Activated CD4-positive, alpha-beta T cell treated with anti-CD3 and anti-CD28 coated beads, Interleukin-2, amount 10 ng/mL, durations not matched to agents 7 days and 5 days (primary cell): ENCODE results near the gene NKAIN2. TPM values are rescaled to one million over a fixed set of nuclear protein-coding genes. Genes with fewer than 3 reads are reported as not detected.
"Not testable (repeated sequence)": the region's sequence is repeated elsewhere in the genome, so short reads cannot be mapped to it uniquely, and the experiment has no call there.

ENCODE experiments used
- CTCF ChIA-PET: fragments of 350-600 bp; sonication (Branson Sonifier 250); formaldehyde crosslinking; loops from one replicate; lab custom pipeline; 2021; ENCODE audit warnings: antibody characterized with exemption; lab: Charles Lee
- POLR2A ChIA-PET: fragments of 350-600 bp; sonication (Branson Sonifier 250); formaldehyde crosslinking; loops from one replicate; lab custom pipeline; 2021; ENCODE audit warnings: antibody characterized with exemption; lab: Charles Lee
- DNase-seq: peaks from one replicate; pipeline ENCODE4 v3.0.0-alpha.2; 2020
- H3K27ac Mint-ChIP-seq: one replicate; pipeline ENCODE4 v1.8.0; 2021; ENCODE audit warnings: mild to moderate bottlenecking, moderate library complexity, mixed read lengths
- H3K27me3 Mint-ChIP-seq: one replicate; pipeline ENCODE4 v1.8.0; 2021; ENCODE audit warnings: mixed read lengths
- H3K36me3 Mint-ChIP-seq: one replicate; pipeline ENCODE4 v1.8.0; 2021; ENCODE audit warnings: low read depth, mixed read lengths
- H3K4me1 Mint-ChIP-seq: one replicate; pipeline ENCODE4 v1.8.0; 2021; ENCODE audit warnings: mixed read lengths
- H3K4me3 Mint-ChIP-seq: one replicate; pipeline ENCODE4 v1.8.0; 2021; ENCODE audit warnings: mild to moderate bottlenecking, moderate library complexity, mixed read lengths
- H3K9me3 Mint-ChIP-seq: one replicate; pipeline ENCODE4 v1.8.0; 2021; ENCODE audit warnings: mixed read lengths
- total RNA-seq, 2 experiments: library from RNA; stranded (reverse); gene quantifications; one replicate each; pipeline ENCODE4 v1.2.3, GENCODE V29; 2021

Gene NKAIN2
- total RNA-seq, 2 experiments from 2014 or later = not detected

DNA sequence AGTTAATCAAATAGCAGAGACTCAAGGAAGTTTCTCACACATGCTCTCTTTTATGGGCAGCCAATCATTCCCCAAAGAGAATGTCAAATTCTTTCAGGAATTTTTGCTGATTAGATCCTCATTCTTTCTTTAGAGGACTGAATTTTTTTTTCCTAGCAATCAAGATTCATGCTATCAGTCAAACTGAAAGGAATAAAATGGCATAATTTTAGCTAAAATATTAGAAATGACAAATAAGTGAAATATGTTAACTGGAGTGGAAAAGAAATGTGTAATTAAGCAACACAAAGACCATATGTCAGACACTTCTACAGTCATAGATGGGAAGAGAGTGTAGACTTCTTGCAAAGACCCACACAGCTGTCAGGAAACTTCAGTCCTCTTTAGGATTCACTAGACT, 916.2 kb downstream of the NKAIN2 start:
- ChIA-PET POLR2A (no interaction called here), CTCF (no interaction called here)
- H3K9me3 Mint-ChIP-seq = no peaks in the 10 kb centered on the region
- H3K4me1 Mint-ChIP-seq = no peaks in the 10 kb centered on the region
- no peak overlapping the region for H3K4me3 Mint-ChIP-seq
- no peaks in the 10 kb centered on the region for H3K36me3 Mint-ChIP-seq
- no peak for DNase-seq
- no peaks in the 10 kb centered on the region for H3K27me3 Mint-ChIP-seq
- no peak overlapping the region for H3K27ac Mint-ChIP-seq

DNA sequence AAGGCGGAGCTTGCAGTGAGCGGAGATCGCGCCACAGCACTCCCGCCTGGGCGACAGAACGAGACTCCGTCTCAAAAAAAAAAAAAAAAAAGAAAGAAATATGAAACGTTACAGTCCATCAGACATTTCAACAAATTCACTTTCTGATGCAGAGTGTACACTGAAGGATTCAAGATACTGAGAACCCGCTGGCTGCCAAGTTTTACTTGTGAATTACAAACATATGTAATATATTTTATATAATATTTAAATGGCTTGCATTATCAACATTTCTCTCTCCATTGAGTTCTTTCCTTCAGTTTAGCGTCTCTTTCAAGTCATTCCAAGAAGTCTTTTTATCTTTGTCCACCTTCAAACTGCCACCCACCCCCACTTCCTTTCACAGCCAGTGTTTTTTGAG, 917.7 kb downstream of the NKAIN2 start:
- H3K4me1 Mint-ChIP-seq = no peaks in the 10 kb centered on the region
- ChIA-PET CTCF (no interaction called here), POLR2A (no interaction called here)
- no peaks in the 10 kb centered on the region for H3K36me3 Mint-ChIP-seq
- H3K27ac Mint-ChIP-seq = no peak overlapping the region
- DNase-seq = no peak
- H3K27me3 Mint-ChIP-seq = no peaks in the 10 kb centered on the region
- H3K9me3 Mint-ChIP-seq = no peaks in the 10 kb centered on the region
- no peak overlapping the region for H3K4me3 Mint-ChIP-seq

DNA sequence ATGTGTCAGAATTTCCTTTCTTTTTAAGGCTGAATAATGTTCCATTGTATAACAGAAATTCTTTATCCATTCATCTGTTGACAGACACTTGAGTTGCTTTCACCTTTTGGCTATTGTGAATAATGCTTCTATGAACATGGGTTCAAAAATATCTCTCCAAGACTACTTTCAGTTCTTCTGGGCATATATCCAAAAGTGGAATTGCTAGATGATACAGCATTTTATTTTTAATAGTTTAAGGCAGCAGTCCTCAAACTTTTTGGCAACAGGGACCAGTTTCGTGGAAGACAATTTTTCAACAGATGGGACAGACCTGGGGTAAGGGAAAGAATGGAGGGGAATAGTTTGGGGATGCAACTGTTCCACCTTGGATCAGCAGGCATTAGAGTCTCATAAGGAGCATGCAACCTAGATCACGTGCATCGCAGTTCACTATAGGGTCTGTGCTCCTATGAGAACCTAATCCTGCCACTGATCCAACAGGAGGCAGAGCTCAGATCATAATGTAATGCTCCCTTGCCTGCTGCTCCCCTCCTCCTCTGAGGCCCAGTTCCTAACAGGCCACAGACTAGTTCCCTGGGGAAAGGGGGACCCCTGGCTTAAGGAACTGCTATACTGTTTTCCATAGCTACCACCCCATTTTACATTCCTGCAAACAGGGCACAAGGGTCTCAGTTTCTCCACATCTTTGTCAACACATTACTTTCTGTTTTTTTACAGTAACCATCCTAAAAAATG, 918.6 kb downstream of the NKAIN2 start:
- no peaks in the 10 kb centered on the region for H3K27me3 Mint-ChIP-seq
- no peak for DNase-seq
- H3K36me3 Mint-ChIP-seq = no peaks in the 10 kb centered on the region
- CTCF ChIA-PET = no interaction called here
- H3K9me3 Mint-ChIP-seq = no peaks in the 10 kb centered on the region
- POLR2A ChIA-PET = no interaction called here
- H3K4me1 Mint-ChIP-seq = no peaks in the 10 kb centered on the region
- no peak overlapping the region for H3K4me3 Mint-ChIP-seq
- no peak overlapping the region for H3K27ac Mint-ChIP-seq

DNA sequence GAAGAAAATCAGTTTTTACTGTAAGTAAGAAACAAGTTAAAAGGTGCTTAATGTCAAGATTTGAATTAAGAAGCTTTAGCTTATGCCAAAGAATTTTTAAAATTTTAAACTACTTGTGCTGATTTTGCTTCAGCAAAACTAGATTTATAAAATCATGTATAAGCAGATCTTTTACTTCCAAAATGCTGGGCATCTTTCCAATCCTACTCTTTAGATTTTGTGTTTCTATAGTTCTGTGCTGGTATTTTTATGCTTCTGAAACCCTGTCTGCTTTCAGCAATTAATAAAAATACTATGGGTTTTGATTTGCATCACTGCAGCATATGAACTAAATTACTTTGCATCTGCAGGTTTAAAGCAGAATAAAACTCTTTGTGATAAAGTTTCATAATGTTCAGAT, 920.0 kb downstream of the NKAIN2 start:
- no peaks in the 10 kb centered on the region for H3K9me3 Mint-ChIP-seq
- H3K27me3 Mint-ChIP-seq = no peaks in the 10 kb centered on the region
- no peak for DNase-seq
- ChIA-PET POLR2A (no interaction called here), CTCF (no interaction called here)
- no peak overlapping the region for H3K4me3 Mint-ChIP-seq
- no peaks in the 10 kb centered on the region for H3K4me1 Mint-ChIP-seq
- H3K36me3 Mint-ChIP-seq = no peaks in the 10 kb centered on the region
- no peak overlapping the region for H3K27ac Mint-ChIP-seq

DNA sequence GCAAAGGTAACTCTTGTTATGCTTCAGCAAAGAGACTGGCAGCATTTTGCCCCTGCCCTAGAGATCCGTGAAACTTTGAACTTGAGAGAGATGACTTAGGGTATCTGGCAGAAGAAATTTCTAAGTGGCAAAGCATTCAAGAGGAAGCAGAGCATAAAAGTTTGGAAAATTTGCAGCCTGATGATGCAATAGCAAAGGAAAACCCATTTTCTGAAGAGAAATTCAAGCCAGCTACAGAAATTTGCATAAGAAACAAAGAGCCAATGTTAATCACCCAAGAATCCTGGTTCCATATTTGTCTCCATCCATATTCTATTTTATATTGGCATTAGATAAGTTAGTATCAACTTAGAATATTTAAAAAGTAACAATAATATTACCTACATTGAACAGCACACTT, 934.1 kb downstream of the NKAIN2 start:
- H3K27ac Mint-ChIP-seq, DNase-seq, CTCF ChIA-PET, H3K4me3 Mint-ChIP-seq, H3K9me3 Mint-ChIP-seq, POLR2A ChIA-PET, H3K4me1 Mint-ChIP-seq, H3K27me3 Mint-ChIP-seq, H3K36me3 Mint-ChIP-seq: not testable (repeated sequence)

DNA sequence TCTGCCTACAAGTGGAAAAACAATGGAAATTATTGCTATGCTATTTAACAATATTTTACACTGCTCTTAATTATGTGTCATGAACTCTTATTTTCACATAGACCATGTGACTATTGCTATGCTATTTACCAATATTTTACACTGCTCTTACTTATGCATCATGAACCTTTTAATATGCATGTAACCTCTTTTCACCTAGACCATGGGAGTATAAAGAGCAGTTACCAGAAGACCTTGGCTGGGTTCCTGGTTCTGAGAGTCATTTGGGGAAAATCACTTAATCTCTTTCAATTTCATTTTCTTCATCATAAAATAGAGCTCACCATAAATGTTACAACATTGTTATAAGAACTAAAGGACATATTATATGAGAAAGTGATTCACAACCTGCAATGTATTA, 934.8 kb downstream of the NKAIN2 start:
- Mint-ChIP-seq H3K27me3 (no peaks in the 10 kb centered on the region), H3K4me1 (no peaks in the 10 kb centered on the region), H3K36me3 (no peaks in the 10 kb centered on the region), H3K9me3 (peaks cover 3% of the 10 kb centered on the region), H3K4me3 (no peak overlapping the region), H3K27ac (no peak overlapping the region)
- CTCF ChIA-PET = no interaction called here
- POLR2A ChIA-PET = no interaction called here
- no peak for DNase-seq

DNA sequence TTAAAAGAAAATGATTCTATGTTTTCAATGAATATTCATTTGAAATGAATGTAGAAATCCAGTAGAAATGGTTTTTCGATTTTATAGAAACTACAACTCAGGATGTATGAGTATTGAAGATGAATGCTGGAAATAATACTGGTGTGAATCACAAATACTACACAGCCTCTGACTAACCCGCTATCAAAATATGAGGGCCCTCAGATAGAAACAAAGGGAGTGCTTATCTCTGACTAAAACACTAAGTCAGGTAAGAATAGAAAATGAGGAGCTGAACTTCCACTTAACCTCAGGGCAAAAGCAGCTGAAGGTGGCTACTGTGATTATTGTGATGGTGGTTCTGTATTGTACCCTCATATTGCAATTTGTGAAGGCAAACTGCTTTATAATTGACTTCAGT, 937.7 kb downstream of the NKAIN2 start:
- Mint-ChIP-seq H3K4me3 (no peak overlapping the region), H3K4me1 (no peaks in the 10 kb centered on the region), H3K9me3 (peaks cover 3% of the 10 kb centered on the region), H3K27me3 (no peaks in the 10 kb centered on the region), H3K27ac (no peak overlapping the region), H3K36me3 (no peaks in the 10 kb centered on the region)
- ChIA-PET POLR2A (no interaction called here), CTCF (interaction anchor here (0.6 kb wide), 1 partner anchor 19 kb away, joined by 3 read pairs; no protein-coding TSS in a partner anchor)
- no peak for DNase-seq

DNA sequence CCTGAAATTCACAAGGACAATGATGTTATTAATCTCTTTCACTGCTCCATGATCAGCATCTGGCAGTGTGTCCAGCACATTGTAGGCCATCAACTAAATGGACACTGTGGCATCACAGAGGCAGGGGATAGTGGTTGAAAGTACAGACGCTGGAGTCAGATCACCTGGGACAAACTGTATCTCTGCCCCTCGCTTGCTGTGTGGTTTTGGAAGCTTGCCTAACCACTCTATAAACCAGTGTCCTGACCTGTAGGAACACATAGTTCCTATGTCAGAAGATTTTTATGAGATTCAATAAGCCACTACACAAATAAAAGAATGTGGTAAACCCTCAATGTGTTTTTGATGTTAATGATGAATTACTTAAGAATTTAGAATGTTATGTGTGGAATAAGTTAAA, 939.3 kb downstream of the NKAIN2 start:
- ChIA-PET CTCF (no interaction called here), POLR2A (no interaction called here)
- no peaks in the 10 kb centered on the region for H3K27me3 Mint-ChIP-seq
- H3K4me1 Mint-ChIP-seq = no peaks in the 10 kb centered on the region
- H3K36me3 Mint-ChIP-seq = no peaks in the 10 kb centered on the region
- H3K27ac Mint-ChIP-seq = no peak overlapping the region
- no peak for DNase-seq
- H3K4me3 Mint-ChIP-seq = no peak overlapping the region
- no peaks in the 10 kb centered on the region for H3K9me3 Mint-ChIP-seq

DNA sequence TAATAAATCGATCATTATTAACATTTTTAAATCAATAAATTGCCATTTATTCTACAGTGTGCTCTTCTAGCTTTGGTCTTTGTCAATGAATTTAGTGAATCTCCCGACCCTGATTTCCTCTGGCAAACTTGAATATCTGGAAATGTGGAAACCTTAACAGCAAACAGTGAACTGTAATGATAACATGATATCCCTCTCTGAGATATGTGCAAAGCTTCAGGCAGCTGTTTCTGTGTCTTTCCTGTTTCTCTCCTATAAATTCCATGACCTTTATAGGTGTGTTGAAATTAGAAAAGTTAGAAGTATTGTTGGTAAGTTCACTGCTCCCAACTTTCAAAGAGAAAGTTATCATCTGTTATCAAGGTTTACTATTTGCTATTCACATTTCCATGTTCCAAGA, 939.8 kb downstream of the NKAIN2 start:
- no peak for DNase-seq
- POLR2A ChIA-PET = no interaction called here
- Mint-ChIP-seq H3K27me3 (no peaks in the 10 kb centered on the region), H3K27ac (no peak overlapping the region), H3K4me1 (no peaks in the 10 kb centered on the region), H3K36me3 (no peaks in the 10 kb centered on the region), H3K4me3 (no peak overlapping the region), H3K9me3 (no peaks in the 10 kb centered on the region)
- CTCF ChIA-PET = no interaction called here

DNA sequence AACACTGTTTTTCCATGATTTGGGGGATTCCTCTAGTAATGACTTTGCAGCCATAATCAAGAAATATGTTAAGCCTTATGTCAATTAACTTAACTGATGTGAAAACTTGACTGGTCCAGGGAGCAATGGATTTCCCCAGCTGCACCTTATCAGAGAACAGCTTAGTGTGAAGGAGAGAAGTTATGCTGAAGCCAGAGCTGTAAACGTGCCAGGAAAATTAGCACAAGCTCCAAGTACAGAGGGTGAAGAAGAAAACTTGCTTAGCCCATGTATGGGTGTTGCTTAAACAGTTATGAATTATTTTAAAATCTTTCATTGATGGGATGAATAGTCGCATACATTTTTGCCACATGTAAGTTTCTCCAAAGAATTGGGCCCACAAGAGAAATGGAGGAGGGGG, 943.7 kb downstream of the NKAIN2 start:
- H3K36me3 Mint-ChIP-seq = no peaks in the 10 kb centered on the region
- no peaks in the 10 kb centered on the region for H3K27me3 Mint-ChIP-seq
- DNase-seq = no peak
- H3K4me1 Mint-ChIP-seq = no peaks in the 10 kb centered on the region
- H3K27ac Mint-ChIP-seq = no peak overlapping the region
- ChIA-PET POLR2A (no interaction called here), CTCF (no interaction called here)
- no peak overlapping the region for H3K4me3 Mint-ChIP-seq
- H3K9me3 Mint-ChIP-seq = no peaks in the 10 kb centered on the region

DNA sequence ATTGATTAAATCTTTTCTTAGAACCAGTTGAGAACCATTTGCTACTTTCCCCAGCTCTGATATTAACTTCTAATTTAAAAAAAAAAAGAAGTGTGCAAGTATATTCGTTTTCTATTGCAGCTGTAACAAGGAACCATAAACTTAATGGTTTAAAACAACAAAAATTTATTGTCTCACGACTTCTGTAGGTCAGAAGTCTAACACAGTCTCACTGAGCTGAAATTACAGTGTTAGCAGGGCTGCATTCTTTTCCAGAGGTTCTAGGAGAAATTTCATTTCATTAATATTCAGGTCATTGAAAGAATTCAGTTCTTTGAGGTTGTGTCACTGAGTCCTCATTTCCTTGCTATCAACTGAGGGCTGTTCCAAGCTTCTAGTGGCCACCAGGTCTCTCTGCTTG, 945.1 kb downstream of the NKAIN2 start:
- POLR2A ChIA-PET = no interaction called here

DNA sequence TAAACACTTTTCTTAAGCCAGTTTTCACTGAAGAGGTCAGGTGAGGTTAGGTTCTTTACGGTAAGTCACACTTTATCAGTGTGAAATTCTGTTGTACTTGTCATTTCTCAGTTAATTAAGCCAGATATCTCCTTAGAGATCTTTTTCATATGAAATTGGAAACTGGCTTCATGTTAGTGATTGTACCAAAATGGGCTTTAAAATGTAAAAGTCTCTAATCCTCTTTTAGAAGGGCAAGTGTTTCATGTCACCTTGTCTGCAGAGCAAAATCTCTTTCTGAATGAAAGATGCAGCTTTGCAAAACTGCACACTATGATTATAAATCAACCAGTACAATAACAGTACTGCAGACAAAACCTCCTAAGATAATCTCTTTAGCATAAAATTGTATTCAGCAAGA, 949.3 kb downstream of the NKAIN2 start:
- no peak overlapping the region for H3K27ac Mint-ChIP-seq
- ChIA-PET CTCF (no interaction called here), POLR2A (no interaction called here)

More for the DNA sequence above, 945.1 kb downstream of the NKAIN2 start:
- CTCF ChIA-PET = no interaction called here
- DNase-seq = no peak
- Mint-ChIP-seq H3K27ac (no peak overlapping the region), H3K9me3 (no peaks in the 10 kb centered on the region), H3K4me1 (no peaks in the 10 kb centered on the region), H3K27me3 (no peaks in the 10 kb centered on the region), H3K4me3 (no peak overlapping the region), H3K36me3 (no peaks in the 10 kb centered on the region)

DNA sequence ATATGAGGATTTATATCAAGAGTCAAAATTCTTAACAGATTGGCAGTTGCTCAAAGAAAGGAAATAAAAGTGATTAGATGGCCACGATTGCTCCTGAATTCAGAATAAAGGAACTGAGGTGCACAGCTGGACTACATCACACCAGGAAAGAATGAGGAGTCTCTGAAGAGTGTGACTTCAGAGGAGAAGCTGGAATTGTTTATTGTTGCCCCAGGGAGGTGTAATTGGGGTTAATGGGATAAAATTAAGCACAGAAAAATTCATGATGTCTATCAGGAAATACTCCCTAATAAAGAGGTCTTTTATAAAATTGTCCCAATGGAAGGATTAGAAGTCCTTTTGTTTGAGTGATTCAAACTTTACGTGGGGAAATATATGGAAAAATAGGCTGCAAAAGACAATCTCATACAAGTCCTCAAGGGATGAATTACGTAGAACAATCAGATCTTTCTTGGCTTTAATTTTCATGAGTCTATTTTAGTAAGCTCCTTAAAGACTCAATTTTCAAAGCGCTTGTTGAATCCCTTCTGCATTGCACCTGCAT, 950.0 kb downstream of the NKAIN2 start:
- Mint-ChIP-seq H3K36me3 (no peaks in the 10 kb centered on the region), H3K27me3 (no peaks in the 10 kb centered on the region), H3K4me3 (no peak overlapping the region), H3K9me3 (no peaks in the 10 kb centered on the region), H3K27ac (no peak overlapping the region), H3K4me1 (no peaks in the 10 kb centered on the region)
- POLR2A ChIA-PET = no interaction called here
- CTCF ChIA-PET = no interaction called here
- no peak for DNase-seq

More for the DNA sequence above, 949.3 kb downstream of the NKAIN2 start:
- Mint-ChIP-seq H3K4me1 (no peaks in the 10 kb centered on the region), H3K9me3 (no peaks in the 10 kb centered on the region), H3K27me3 (no peaks in the 10 kb centered on the region), H3K4me3 (no peak overlapping the region), H3K36me3 (no peaks in the 10 kb centered on the region)
- no peak for DNase-seq

DNA sequence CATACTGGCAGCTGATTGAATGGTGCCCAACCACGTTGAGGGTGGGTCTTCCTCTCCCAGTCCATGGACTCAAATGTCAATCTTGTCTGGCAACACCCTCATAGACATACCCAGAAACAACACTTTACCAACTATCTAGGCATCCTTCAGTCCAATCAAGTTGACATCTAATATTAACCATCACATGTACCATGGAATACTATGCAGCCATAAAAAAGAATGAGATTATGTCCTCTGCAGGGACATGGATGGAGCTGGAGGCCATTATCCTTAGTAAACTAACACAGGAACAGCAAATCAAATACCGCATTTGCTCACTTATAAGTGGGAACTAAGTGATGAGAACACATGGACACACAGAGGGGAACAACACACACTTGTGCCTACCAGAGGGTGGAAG, 951.7 kb downstream of the NKAIN2 start:
- DNase-seq = no peak
- CTCF ChIA-PET = no interaction called here
- POLR2A ChIA-PET = no interaction called here
- no peaks in the 10 kb centered on the region for H3K27me3 Mint-ChIP-seq
- H3K4me1 Mint-ChIP-seq = no peaks in the 10 kb centered on the region
- no peak overlapping the region for H3K27ac Mint-ChIP-seq
- H3K9me3 Mint-ChIP-seq = no peaks in the 10 kb centered on the region
- H3K36me3 Mint-ChIP-seq = no peaks in the 10 kb centered on the region
- no peak overlapping the region for H3K4me3 Mint-ChIP-seq
